Endodermal cell (in vitro differentiated cells): ENCODE measurements around the gene GOLIM4. TPM values are rescaled to one million over a fixed set of nuclear protein-coding genes. Genes with fewer than 3 reads are reported as not detected.

Experiments used
- DNase-seq: peaks from one replicate; pipeline ENCODE4 v3.0.0-alpha.2; 2017
- H3K27ac ChIP-seq: 2 replicates; pipeline ENCODE4 v1.5.1; 2013; ENCODE audit warnings: mild to moderate bottlenecking, low read depth, low read length, moderate library complexity
- H3K27me3 ChIP-seq: 2 replicates; pipeline ENCODE4 v1.6.1; 2013; ENCODE audit warnings: mild to moderate bottlenecking, low read length, moderate library complexity; ENCODE audit not compliant: insufficient read depth, control insufficient read depth, poor library complexity, severe bottlenecking
- H3K36me3 ChIP-seq: 2 replicates; pipeline ENCODE4 v1.7.0; 2013; ENCODE audit warnings: mild to moderate bottlenecking, low read length, moderate library complexity; ENCODE audit not compliant: control insufficient read depth, insufficient read depth
- H3K4me1 ChIP-seq: one replicate; pipeline ENCODE4 v1.7.0; 2013; ENCODE audit warnings: low read length; ENCODE audit not compliant: control insufficient read depth, insufficient read depth
- H3K4me3 ChIP-seq: 2 replicates; pipeline ENCODE4 v1.5.1; 2013; ENCODE audit warnings: mild to moderate bottlenecking, low read length, moderate library complexity
- H3K9ac ChIP-seq: 2 replicates; pipeline ENCODE4 v1.6.1; 2013; ENCODE audit warnings: mild to moderate bottlenecking, low read length, moderate library complexity; ENCODE audit not compliant: poor library complexity, severe bottlenecking; ENCODE audit errors: extremely low read depth
- H3K9me3 ChIP-seq: 2 replicates; pipeline ENCODE4 v1.6.1; 2013; ENCODE audit warnings: mild to moderate bottlenecking, low read length, moderate library complexity; ENCODE audit not compliant: control insufficient read depth
- H3K27ac Mint-ChIP-seq: 2 replicates; pipeline ENCODE4 v1.8.0; 2020; ENCODE audit warnings: mixed read lengths
- H3K27me3 Mint-ChIP-seq: 2 replicates; pipeline ENCODE4 v1.8.0; 2021; ENCODE audit warnings: mild to moderate bottlenecking, mixed read lengths; ENCODE audit not compliant: insufficient read depth
- H3K36me3 Mint-ChIP-seq: 2 replicates; pipeline ENCODE4 v1.8.0; 2020; ENCODE audit warnings: low read depth, mixed read lengths
- H3K4me1 Mint-ChIP-seq: 2 replicates; pipeline ENCODE4 v1.8.0; 2020; ENCODE audit warnings: mixed read lengths
- H3K4me3 Mint-ChIP-seq: 2 replicates; pipeline ENCODE4 v1.8.0; 2020; ENCODE audit warnings: mild to moderate bottlenecking, moderate library complexity, mixed read lengths
- H3K9me3 Mint-ChIP-seq: 2 replicates; pipeline ENCODE4 v1.8.0; 2020; ENCODE audit warnings: mild to moderate bottlenecking, mixed read lengths
- WGBS, 2 experiments: methylation state at CpG; one replicate each; pipeline versions ENCODE4 v1.1.5 to v1.1.7; 2013; ENCODE audit warnings: missing lambda C conversion rate in 2 of 2, mixed read lengths in 1 of 2; ENCODE audit not compliant: insufficient coverage in 1 of 2, insufficient read length in 1 of 2; 5-methylcytosine and 5-hydroxymethylcytosine counted together
- total RNA-seq, 2 donors: library from RNA; stranded (reverse); fragmentation: NEBNext Ultra II Directional in 1 of 2; extraction: Animal tissue kit (Norgen Biotek cat#: 25700) in 1 of 2; gene quantifications; 2 replicates in 1 of 2; 3 replicates in 1 of 2; pipeline ENCODE4 v1.2.1, GENCODE V29; 2021
- TF ChIP-seq, protein P1 (sequence below): fragments of 200-600 bp; sonication (generic); conservative IDR thresholded peaks from 2 replicates; pipeline ENCODE4 v1.5.0; 2021; ENCODE audit warnings: antibody characterized with exemption, mild to moderate bottlenecking

Gene GOLIM4
- total RNA-seq, 2 donors from 2014 or later: 19.3 to 19.9 TPM

DNA sequence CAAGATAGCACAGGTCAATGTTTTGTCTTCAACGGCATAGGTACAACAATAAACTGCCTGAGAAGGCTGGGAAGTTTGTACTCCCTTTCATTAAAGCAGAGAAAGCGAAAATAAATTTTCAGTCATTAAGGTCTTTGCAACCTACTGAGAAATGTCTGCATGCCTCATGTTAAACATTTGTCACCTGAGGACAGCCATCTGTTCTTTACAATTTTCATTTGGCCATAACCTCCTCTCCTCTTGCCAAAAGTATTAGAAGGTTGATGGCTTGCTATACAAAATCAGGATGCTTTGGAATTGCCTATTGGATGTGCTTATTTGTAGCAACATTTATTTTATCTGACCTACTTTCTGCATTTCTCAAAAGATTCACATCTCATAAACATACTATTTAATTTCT, 122.7 kb downstream of the GOLIM4 start:
- H3K4me1 ChIP-seq: peaks cover 3% of the 10 kb centered on the region
- no peaks in the 10 kb centered on the region for H3K27me3 Mint-ChIP-seq
- H3K4me3 ChIP-seq: no peak overlapping the region
- no peaks in the 10 kb centered on the region for H3K36me3 ChIP-seq
- peaks cover 9% of the 10 kb centered on the region for H3K4me1 Mint-ChIP-seq
- no peaks in the 10 kb centered on the region for H3K9me3 ChIP-seq
- H3K27me3 ChIP-seq: no peaks in the 10 kb centered on the region
- H3K27ac ChIP-seq: no peak overlapping the region
- no peaks in the 10 kb centered on the region for H3K36me3 Mint-ChIP-seq
- no peak overlapping the region for H3K9ac ChIP-seq
- no peak overlapping the region for H3K4me3 Mint-ChIP-seq
- no peaks in the 10 kb centered on the region for H3K9me3 Mint-ChIP-seq
- no peak for DNase-seq
- 89 to 94% methylated on average over 2 of the region's 2 CpGs for WGBS, 2 experiments
- H3K27ac Mint-ChIP-seq: no peak overlapping the region
- TF ChIP-seq, protein P1, sequence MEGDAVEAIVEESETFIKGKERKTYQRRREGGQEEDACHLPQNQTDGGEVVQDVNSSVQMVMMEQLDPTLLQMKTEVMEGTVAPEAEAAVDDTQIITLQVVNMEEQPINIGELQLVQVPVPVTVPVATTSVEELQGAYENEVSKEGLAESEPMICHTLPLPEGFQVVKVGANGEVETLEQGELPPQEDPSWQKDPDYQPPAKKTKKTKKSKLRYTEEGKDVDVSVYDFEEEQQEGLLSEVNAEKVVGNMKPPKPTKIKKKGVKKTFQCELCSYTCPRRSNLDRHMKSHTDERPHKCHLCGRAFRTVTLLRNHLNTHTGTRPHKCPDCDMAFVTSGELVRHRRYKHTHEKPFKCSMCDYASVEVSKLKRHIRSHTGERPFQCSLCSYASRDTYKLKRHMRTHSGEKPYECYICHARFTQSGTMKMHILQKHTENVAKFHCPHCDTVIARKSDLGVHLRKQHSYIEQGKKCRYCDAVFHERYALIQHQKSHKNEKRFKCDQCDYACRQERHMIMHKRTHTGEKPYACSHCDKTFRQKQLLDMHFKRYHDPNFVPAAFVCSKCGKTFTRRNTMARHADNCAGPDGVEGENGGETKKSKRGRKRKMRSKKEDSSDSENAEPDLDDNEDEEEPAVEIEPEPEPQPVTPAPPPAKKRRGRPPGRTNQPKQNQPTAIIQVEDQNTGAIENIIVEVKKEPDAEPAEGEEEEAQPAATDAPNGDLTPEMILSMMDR: no peak

DNA sequence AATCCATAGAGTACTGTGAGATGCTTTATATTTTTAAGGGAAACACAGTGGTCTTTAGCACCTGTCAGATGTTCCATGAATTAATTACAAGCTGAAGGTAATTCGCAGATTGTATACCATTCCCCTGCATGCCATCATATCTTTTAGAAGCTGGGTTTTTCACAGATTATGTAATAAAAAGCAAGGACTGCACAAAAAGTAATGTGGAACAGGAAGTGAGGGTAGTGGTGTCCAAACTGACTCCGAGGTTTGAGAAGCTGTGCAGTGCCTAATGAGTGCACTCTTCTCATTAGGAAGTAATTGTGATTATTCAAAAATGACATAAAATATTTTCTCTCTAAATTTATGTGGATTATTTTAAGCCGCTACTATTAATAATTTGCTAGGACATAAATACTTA, 123.2 kb downstream of the GOLIM4 start:
- H3K4me3 ChIP-seq: no peak overlapping the region
- no peaks in the 10 kb centered on the region for H3K27me3 ChIP-seq
- H3K4me3 Mint-ChIP-seq: no peak overlapping the region
- H3K36me3 ChIP-seq: no peaks in the 10 kb centered on the region
- H3K36me3 Mint-ChIP-seq: no peaks in the 10 kb centered on the region
- WGBS, 2 experiments: 92 to 100% methylated on average over 1 to 2 of the region's 3 CpGs
- H3K27me3 Mint-ChIP-seq: no peaks in the 10 kb centered on the region
- H3K9ac ChIP-seq: no peak overlapping the region
- peaks cover 3% of the 10 kb centered on the region for H3K4me1 ChIP-seq
- TF ChIP-seq, protein P1: no peak
- H3K4me1 Mint-ChIP-seq: peaks cover 8% of the 10 kb centered on the region
- H3K9me3 Mint-ChIP-seq: no peaks in the 10 kb centered on the region
- H3K27ac ChIP-seq: no peak overlapping the region
- H3K27ac Mint-ChIP-seq: no peak overlapping the region
- DNase-seq: no peak
- H3K9me3 ChIP-seq: no peaks in the 10 kb centered on the region

- 94% methylated on average over 1 of the region's 1 CpG; no CpG with 5 or more reads in 1 of the 2 experiments for WGBS, 2 experiments
- Histone ChIP-seq H3K4me3 (no peak overlapping the region), H3K9me3 (no peaks in the 10 kb centered on the region), H3K27me3 (no peaks in the 10 kb centered on the region), H3K4me1 (no peaks in the 10 kb centered on the region), H3K9ac (no peak overlapping the region), H3K27ac (no peak overlapping the region), H3K36me3 (no peaks in the 10 kb centered on the region)
- DNase-seq: no peak
- Mint-ChIP-seq H3K27me3 (peaks cover 2% of the 10 kb centered on the region), H3K36me3 (no peaks in the 10 kb centered on the region), H3K4me3 (no peak overlapping the region), H3K27ac (no peak overlapping the region), H3K9me3 (no peaks in the 10 kb centered on the region), H3K4me1 (no peaks in the 10 kb centered on the region)
- TF ChIP-seq, protein P1: no peak
Observed at GRCh38 chr3:167969548-167969947, 126.2 kb downstream of the GOLIM4 start.
